ENCODE data around the gene ANO6. TPM values are rescaled to one million over a fixed set of nuclear protein-coding genes. Genes with fewer than 3 reads are reported as not detected.
A peak's percentile ranks its signal among the peaks of the same experiment; 100 is the strongest.
"Not testable (repeated sequence)": the region's sequence is repeated elsewhere in the genome, so short reads cannot be mapped to it uniquely, and the experiment has no call there.

ANO6 gene
- polyA plus RNA-seq, 3 donors: 62.1 to 77.1 (median 71.3) TPM

- DNase-seq (ENCODE audit: extremely low read depth in 1 of 11, low read depth in 9 of 11, low spot score in 4 of 11): no peak
Observed at GRCh38 chr12:45351921-45352670, 136.2 kb downstream of the ANO6 start.

GRCh38 chr12:45353944-45354343 is 138.0 kb downstream of the ANO6 start:
- no peak for DNase-seq (ENCODE audit: extremely low read depth in 1 of 11, low read depth in 9 of 11, low spot score in 4 of 11)

- DNase-seq (ENCODE audit: extremely low read depth in 1 of 11, low read depth in 9 of 11, low spot score in 4 of 11): no peak
Observed at GRCh38 chr12:45354399-45354798, 138.5 kb downstream of the ANO6 start.

GRCh38 chr12:45355730-45356129 is 139.8 kb downstream of the ANO6 start:
- DNase-seq (ENCODE audit: extremely low read depth in 1 of 11, low read depth in 9 of 11, low spot score in 4 of 11): no peak

GRCh38 chr12:45356822-45357538 is 141.1 kb downstream of the ANO6 start:
- DNase-seq (ENCODE audit: extremely low read depth in 1 of 11, low read depth in 9 of 11, low spot score in 4 of 11): no peak

- peak in 10 of 11 donors; percentile 30 to 64 (median 43) for DNase-seq (ENCODE audit: extremely low read depth in 1 of 11, low read depth in 9 of 11, low spot score in 4 of 11)
Observed at GRCh38 chr12:45357539-45358417, 141.9 kb downstream of the ANO6 start.

GRCh38 chr12:45362291-45362690 is 146.4 kb downstream of the ANO6 start:
- DNase-seq (ENCODE audit: extremely low read depth in 1 of 11, low read depth in 9 of 11, low spot score in 4 of 11): no peak

GRCh38 chr12:45363903-45364302 is 148.0 kb downstream of the ANO6 start:
- no peak for DNase-seq (ENCODE audit: extremely low read depth in 1 of 11, low read depth in 9 of 11, low spot score in 4 of 11)

- no peak for DNase-seq (ENCODE audit: extremely low read depth in 1 of 11, low read depth in 9 of 11, low spot score in 4 of 11)
Observed at GRCh38 chr12:45368841-45369489, 153.1 kb downstream of the ANO6 start.

GRCh38 chr12:45377815-45378214 is 161.9 kb downstream of the ANO6 start:
- DNase-seq (ENCODE audit: extremely low read depth in 1 of 11, low read depth in 9 of 11, low spot score in 4 of 11): no peak

GRCh38 chr12:45379261-45379660 is 163.4 kb downstream of the ANO6 start:
- DNase-seq (ENCODE audit: extremely low read depth in 1 of 11, low read depth in 9 of 11, low spot score in 4 of 11): no peak

GRCh38 chr12:45381351-45381750 is 165.5 kb downstream of the ANO6 start:
- no peak for DNase-seq (ENCODE audit: extremely low read depth in 1 of 11, low read depth in 9 of 11, low spot score in 4 of 11)

- DNase-seq (ENCODE audit: extremely low read depth in 1 of 11, low read depth in 9 of 11, low spot score in 4 of 11): peak; percentile 5 to 51 (median 22)
Observed at GRCh38 chr12:45388545-45388944, 172.7 kb downstream of the ANO6 start.

GRCh38 chr12:45389426-45389825 is 173.5 kb downstream of the ANO6 start:
- no peak for DNase-seq (ENCODE audit: extremely low read depth in 1 of 11, low read depth in 9 of 11, low spot score in 4 of 11)

- DNase-seq (ENCODE audit: extremely low read depth in 1 of 11, low read depth in 9 of 11, low spot score in 4 of 11): not testable (repeated sequence)
Observed at GRCh38 chr12:45397499-45397898, 181.6 kb downstream of the ANO6 start.

- DNase-seq (ENCODE audit: extremely low read depth in 1 of 11, low read depth in 9 of 11, low spot score in 4 of 11): no peak
Observed at GRCh38 chr12:45398552-45398951, 182.7 kb downstream of the ANO6 start.

- no peak for DNase-seq (ENCODE audit: extremely low read depth in 1 of 11, low read depth in 9 of 11, low spot score in 4 of 11)
Observed at GRCh38 chr12:45400991-45401390, 185.1 kb downstream of the ANO6 start.

- DNase-seq (ENCODE audit: extremely low read depth in 1 of 11, low read depth in 9 of 11, low spot score in 4 of 11): no peak
Observed at GRCh38 chr12:45402288-45402687, 186.4 kb downstream of the ANO6 start.
